IMR-90 (cell line): ENCODE data around the gene AGBL1.

Source experiments
- BHLHE40 ChIP-seq: fragments of 150-350 bp; IDR thresholded peaks from 2 replicates; pipeline ENCODE4 v1.6.1; 2016; ENCODE audit warnings: mild to moderate bottlenecking, low read depth, low read length
- CEBPB ChIP-seq: IDR thresholded peaks from 2 replicates; pipeline ENCODE4 v1.6.1; 2012; ENCODE audit warnings: low read depth, low read length, improper control_type of control experiment
- CHD1 ChIP-seq: IDR thresholded peaks from 2 replicates; pipeline ENCODE4 v1.6.1; 2012; ENCODE audit warnings: low read depth, low read length, improper control_type of control experiment
- FOS ChIP-seq: fragments of 150-350 bp; IDR thresholded peaks from 2 replicates; pipeline ENCODE4 v1.6.1; 2016; ENCODE audit warnings: low read depth, low read length
- MAZ ChIP-seq: IDR thresholded peaks from 2 replicates; pipeline ENCODE4 v1.6.1; 2012; ENCODE audit warnings: low read depth, mild to moderate bottlenecking, low read length, improper control_type of control experiment, moderate library complexity, borderline replicate concordance
- MXI1 ChIP-seq: IDR thresholded peaks from 2 replicates; pipeline ENCODE4 v1.6.1; 2012; ENCODE audit warnings: low read depth, mild to moderate bottlenecking, low read length, moderate library complexity, borderline replicate concordance
- NFE2L2 ChIP-seq: fragments of 150-350 bp; IDR thresholded peaks from 2 replicates; pipeline ENCODE4 v1.6.1; 2016; ENCODE audit warnings: low read depth, mild to moderate bottlenecking, low read length
- POLR2A ChIP-seq: IDR thresholded peaks from 2 replicates; pipeline ENCODE4 v1.6.1; 2012; ENCODE audit warnings: mild to moderate bottlenecking, low read depth, low read length
- RAD21 ChIP-seq: IDR thresholded peaks from 2 replicates; pipeline ENCODE4 v1.6.1; 2012; ENCODE audit warnings: low read length, improper control_type of control experiment
- RCOR1 ChIP-seq: IDR thresholded peaks from 2 replicates; pipeline ENCODE4 v1.6.1; 2012; ENCODE audit warnings: mild to moderate bottlenecking, low read length, improper control_type of control experiment; ENCODE audit not compliant: insufficient replicate concordance
- RFX5 ChIP-seq: IDR thresholded peaks from 2 replicates; pipeline ENCODE4 v1.8.0; 2012; ENCODE audit warnings: low read depth, mild to moderate bottlenecking, low read length, moderate library complexity
- SMC3 ChIP-seq: fragments of 150-350 bp; IDR thresholded peaks from 2 replicates; pipeline ENCODE4 v1.6.1; 2016; ENCODE audit warnings: low read depth, mild to moderate bottlenecking, antibody characterized with exemption, low read length, moderate library complexity
- TF ChIP-seq, protein P1 (sequence below): conservative IDR thresholded peaks from 2 replicates; pipeline ENCODE4 v1.5.1; 2012; ENCODE audit warnings: mild to moderate bottlenecking, low read depth, low read length, improper control_type of control experiment

- TF ChIP-seq, protein P1, sequence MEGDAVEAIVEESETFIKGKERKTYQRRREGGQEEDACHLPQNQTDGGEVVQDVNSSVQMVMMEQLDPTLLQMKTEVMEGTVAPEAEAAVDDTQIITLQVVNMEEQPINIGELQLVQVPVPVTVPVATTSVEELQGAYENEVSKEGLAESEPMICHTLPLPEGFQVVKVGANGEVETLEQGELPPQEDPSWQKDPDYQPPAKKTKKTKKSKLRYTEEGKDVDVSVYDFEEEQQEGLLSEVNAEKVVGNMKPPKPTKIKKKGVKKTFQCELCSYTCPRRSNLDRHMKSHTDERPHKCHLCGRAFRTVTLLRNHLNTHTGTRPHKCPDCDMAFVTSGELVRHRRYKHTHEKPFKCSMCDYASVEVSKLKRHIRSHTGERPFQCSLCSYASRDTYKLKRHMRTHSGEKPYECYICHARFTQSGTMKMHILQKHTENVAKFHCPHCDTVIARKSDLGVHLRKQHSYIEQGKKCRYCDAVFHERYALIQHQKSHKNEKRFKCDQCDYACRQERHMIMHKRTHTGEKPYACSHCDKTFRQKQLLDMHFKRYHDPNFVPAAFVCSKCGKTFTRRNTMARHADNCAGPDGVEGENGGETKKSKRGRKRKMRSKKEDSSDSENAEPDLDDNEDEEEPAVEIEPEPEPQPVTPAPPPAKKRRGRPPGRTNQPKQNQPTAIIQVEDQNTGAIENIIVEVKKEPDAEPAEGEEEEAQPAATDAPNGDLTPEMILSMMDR = no peak
- TF ChIP-seq BHLHE40 = no peak
- TF ChIP-seq RAD21 = no peak
- no peak for TF ChIP-seq CHD1
- no peak for TF ChIP-seq POLR2A
- TF ChIP-seq CEBPB = no peak
- TF ChIP-seq RFX5 = no peak
- no peak for TF ChIP-seq SMC3
- TF ChIP-seq MXI1 = no peak
- TF ChIP-seq NFE2L2 = no peak
- TF ChIP-seq RCOR1 = no peak
- no peak for TF ChIP-seq MAZ
- no peak for TF ChIP-seq FOS
These were observed 118.1 kb downstream of the AGBL1 start for GRCh38 chr15:86197770-86198169.
